ENCODE measurements around the gene WASF3.

DNA sequence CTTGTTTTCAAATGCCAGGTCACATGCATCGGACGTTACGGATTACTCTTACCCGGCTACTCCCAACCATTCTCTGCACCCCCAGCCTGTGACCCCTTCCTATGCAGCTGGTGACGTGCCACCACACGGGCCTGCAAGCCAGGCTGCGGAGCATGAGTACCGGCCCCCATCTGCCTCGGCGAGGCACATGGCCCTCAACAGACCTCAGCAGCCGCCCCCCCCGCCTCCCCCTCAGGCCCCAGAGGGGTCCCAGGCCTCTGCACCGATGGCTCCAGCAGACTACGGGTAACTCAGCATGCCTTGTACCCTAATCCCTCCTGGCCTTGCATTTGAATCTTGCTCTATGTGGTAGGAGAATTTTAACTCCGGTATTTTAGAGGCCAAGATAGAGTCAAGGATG is 123.6 kb downstream of the WASF3 start:
- TF ChIP-seq, protein P1, sequence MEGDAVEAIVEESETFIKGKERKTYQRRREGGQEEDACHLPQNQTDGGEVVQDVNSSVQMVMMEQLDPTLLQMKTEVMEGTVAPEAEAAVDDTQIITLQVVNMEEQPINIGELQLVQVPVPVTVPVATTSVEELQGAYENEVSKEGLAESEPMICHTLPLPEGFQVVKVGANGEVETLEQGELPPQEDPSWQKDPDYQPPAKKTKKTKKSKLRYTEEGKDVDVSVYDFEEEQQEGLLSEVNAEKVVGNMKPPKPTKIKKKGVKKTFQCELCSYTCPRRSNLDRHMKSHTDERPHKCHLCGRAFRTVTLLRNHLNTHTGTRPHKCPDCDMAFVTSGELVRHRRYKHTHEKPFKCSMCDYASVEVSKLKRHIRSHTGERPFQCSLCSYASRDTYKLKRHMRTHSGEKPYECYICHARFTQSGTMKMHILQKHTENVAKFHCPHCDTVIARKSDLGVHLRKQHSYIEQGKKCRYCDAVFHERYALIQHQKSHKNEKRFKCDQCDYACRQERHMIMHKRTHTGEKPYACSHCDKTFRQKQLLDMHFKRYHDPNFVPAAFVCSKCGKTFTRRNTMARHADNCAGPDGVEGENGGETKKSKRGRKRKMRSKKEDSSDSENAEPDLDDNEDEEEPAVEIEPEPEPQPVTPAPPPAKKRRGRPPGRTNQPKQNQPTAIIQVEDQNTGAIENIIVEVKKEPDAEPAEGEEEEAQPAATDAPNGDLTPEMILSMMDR (conservative IDR thresholded peaks at IDR 0.05), result no peak
- TF ChIP-seq ZFX (IDR thresholded peaks at IDR 0.05), result no peak
